Measurements from ENCODE around the gene SAMD5.

GRCh38 chr6:147561726-147562125 lies 53.2 kb downstream of the SAMD5 start:
- TF ChIP-seq POLR2A (IDR thresholded peaks at IDR 0.05) (no peak), CTCF (IDR thresholded peaks at IDR 0.05) (no peak)
